Right renal pelvis (tissue), 4 donors: ENCODE measurements around the gene STK39. TPM values are rescaled to one million over a fixed set of nuclear protein-coding genes. Genes with fewer than 3 reads are reported as not detected.

Experiments
- DNase-seq, 4 donors: peaks; one replicate each; pipeline ENCODE4 v3.0.0-alpha.2; 2013; ENCODE audit warnings: low read depth in 4 of 4, low spot score in 3 of 4, missing footprints in 1 of 4
- polyA plus RNA-seq, 4 donors: library from polyadenylated mRNA; unstranded; fragments of 120-200 nt; gene quantifications; one replicate each; pipeline ENCODE4 v1.2.1, GENCODE V29; 2013; ENCODE audit not compliant: insufficient read length in 4 of 4

Gene STK39
- polyA plus RNA-seq, 4 donors = 31.2 to 39.8 (median 38.6) TPM

DNA sequence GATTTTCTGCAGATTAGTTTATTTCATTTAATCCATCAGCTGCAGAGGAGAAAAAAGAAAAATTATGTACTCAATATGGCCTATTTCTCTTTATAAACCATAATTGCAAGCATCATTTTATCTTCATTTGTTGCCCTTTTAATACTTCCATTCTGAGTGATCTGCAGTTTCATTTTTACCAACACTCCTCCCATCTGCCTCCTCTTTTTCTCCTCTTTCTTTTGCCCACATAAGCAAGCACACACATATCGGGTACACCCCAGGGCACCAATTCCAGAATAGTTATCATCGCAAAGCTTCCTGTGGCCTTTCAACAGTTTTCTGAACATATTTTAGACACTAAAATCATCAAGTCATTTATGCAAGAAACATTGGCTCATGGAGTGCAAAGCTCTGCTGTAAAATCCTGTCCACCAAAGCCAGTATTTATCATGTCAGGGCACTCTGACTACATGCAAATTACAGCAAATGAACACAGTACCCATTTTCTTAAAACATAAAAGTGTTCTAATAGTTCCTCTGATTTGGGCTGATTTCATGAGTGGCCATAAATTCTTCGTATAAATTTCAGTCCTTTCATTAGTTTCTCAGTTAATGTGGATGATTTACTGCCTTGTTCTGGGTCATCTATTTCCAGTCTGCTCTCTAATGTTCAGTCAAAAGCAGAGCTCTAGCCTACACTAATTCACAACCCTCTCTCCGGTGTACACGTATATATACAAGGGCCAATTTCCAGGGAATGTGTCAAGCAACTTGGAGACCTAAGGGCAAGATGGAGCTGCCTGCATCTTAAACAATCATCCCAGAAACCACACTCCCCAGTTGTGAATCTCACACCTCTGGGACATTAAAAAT, 281.3 kb downstream of the STK39 start:
- DNase-seq = no peak

DNA sequence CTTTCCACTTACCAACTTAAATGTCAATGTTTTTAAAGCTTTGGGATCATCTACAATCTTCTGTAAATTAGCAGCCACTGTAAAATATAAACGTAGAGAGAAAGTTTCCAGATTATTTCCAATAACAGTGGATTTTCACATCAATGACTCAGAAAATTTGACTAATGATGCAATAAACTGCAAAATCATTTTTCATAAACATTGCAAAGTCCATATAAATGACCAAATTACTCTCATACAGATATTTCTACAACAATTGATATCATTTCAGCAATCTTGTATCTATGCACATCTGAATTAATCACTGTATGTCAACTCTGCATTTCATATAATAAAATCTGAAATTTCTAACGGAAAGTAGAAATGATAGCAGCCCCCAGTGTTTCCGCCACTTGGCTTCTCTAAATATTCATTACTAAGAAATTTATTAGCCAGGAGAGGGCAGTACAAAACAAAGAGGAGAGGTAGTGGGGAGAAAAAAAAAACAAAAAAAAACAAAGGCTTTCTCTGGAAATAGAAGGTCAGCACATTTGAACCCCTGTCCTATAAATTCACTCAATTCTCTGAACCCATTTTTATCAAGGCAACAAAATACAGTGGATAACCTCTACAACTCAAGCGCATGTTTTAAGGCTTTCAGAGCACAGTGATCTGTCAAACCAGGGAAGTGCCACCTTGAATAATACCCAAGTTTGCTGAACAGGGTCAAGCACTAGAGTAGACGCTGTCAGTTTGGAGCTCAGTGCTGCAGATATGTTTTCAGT, 282.6 kb downstream of the STK39 start:
- no peak for DNase-seq

DNA sequence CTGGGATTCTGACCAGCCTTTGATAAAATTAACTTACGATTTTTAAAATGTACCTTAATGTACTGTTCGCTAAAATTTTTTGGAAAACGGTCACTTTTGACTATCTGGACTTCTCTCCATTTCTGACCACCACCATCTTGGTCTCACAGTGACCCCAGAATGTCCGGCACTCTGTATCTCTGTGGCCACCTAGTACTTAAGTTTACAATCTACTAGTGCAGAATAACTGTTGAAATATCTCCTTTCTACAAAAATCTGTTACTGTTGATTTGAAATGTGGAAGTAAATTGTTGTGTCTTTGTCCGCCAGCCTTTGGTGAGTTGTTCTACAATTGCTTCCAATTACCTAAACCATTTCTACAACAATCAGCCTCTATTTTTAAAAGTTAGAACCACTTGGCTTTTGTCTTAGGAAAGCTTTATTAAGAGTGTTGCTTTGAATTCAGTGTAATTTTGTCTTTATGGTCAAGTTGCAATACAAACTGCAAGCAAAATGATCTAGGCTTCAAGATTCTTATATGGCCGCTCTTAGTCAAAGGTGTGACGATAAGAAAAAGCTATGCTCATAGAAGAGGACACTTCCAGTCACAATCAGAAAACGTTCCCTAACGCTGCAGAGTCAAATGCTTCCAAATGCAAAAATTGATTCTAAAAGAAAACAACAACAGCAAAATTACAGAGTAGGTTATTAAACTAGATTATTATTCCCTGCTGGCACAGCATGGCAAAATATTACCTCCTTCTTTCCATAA, 283.3 kb downstream of the STK39 start:
- no peak for DNase-seq

DNA sequence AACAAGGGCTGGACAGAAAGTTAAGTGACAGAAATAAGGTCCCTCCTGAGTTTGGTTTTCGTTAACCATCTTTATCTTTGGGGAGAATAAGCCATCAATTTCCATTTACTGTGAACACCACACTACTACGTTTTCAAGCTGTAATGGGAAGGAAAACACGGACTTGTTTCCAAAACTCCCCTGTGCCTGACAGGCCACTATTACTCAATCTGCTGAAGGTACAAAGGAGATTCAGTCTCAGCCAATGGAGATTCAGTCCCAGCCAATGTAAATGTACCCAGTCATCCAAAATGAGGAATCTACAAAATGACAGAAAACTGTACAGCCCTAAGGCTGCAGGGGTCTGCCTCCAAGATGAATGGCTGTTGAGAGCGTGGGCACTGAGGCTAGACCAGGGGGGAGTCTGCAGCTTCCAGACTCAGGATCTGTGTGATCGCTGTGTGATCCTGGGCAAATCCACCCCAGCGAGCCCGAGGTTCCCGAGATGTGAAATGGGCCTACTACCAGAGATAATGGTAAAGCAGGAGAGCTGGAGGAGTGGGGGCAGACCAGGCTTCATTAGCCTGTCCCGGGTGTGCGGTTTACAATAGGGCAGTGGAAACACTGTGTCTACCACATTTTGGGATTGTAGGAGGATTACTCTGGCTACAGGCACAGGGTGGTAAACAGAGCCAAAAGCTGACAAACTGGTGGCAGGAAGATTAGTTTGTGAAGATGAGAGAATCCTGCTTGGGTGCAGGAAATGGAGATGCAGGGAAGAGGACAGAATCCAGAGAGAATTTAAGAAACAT, 284.8 kb downstream of the STK39 start:
- no peak for DNase-seq

DNA sequence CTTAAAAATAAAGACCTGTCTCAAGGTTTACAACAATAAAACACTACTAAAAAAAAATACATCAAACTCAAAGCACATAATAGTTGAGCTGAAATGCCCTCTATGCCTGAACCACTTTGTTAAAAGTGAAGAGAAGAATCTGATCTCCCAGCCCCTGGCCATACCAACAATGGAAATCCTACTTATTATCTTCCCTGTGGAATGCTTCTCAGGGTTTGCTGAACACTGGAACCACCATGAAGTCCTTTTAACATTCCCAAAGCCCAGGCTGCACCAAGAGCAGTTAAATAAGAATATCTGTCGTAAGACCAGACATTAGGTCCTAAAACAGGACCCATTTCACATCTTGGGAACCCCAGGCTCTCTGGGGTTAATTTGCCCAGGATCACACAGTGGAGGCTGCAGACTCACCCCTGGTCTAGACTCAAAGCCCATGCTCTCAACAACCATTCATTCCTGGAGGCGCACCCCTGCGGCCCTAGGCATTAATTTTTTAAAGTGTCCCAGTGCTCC, 285.8 kb downstream of the STK39 start:
- DNase-seq = no peak

DNA sequence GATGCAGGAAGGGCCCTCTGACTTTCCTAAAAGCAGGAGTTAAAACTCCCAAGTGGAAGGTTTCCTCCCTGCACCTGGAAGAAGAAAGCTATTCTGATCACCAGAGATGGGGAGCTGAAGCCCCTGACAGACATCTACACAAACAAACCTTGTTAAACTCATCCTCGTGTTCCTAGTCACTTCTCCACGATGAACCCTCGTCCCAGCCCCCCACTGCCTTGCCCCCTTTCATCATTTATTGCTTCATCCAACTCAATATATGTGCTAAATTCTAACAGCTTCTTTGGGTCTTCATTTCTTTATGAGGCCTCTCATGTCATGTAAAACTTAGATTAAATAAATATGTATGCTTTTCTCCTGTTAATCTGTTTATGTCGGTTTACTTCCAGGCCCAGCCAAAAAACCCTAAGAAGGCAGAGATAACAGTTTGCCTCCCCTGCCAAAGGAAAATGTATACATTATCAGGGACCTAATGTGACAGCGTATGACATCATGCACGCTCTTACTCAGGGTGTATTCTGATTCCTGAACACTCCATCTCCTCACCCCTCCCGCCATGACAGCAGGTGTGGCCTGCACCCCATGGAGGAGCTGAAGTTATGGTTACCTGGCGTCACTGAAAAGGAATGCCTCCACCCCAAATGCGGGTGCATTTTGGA, 287.2 kb downstream of the STK39 start:
- DNase-seq = no peak

DNA sequence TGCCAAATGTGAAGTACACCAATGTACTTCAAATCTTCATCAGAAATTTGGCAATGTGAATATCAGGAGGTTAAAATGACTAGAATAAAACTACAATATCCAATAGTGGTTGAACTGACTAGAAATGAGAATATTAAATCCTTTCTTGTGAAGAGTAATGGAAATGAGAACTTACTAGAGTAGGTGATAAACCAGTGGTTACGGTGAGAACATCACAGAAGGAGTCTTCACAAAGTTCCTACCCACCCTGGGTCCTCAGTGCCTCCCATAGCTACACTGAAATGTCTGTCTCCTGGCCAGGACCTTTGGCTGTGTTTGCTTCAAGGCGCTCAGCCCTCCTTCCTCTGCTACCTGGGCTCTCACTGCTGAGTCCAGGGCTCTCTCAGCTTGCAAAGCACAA, 289.7 kb downstream of the STK39 start:
- no peak for DNase-seq

DNA sequence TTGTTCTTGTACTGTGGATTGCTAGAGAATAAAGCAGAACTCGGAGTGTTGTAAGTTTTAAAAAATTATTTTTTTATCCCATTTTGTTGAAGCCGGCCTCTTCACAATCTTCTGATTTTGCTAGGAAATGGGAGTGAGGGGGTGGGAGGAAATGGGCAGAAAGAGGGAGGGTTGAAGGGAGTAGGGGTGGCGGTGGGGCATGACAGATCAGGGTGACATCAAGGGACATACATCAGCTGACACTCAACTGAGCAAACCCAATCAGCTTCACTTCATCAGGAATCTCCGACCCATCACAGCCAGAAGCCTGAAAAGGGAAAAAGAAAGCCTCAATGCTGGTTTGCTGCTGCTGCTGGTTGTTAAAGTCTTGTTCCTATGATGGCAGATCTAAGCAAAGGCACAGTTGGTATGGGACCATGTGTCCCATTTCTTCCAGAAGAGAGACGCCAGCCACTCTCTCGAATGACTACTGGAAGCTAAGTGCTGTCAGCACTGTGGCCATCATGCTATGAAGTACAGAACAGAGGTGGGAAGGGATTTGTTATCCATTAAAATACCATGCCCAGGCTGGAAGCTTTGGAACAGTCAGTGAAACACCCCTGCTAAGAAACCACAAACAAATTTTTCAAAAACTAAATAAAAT, 292.0 kb downstream of the STK39 start:
- no peak for DNase-seq

DNA sequence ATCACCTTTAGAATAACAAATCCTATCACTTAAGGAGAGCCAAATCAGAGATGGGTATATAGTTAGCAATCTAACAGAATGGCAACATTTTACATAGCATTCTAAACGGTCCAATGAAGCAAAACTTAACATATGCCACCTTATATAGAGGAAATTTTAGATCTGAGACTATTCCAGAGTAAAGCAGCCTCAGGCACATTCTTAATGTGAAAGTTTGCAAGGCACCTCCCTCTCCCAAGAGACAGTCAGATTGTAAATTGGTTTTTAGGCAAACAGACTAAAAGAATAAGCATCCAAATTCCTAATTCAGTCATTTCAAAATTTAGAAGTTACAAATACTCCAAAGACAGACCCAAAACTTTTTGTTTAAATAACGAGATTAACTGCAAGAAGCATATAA, 292.9 kb downstream of the STK39 start:
- no peak for DNase-seq

DNA sequence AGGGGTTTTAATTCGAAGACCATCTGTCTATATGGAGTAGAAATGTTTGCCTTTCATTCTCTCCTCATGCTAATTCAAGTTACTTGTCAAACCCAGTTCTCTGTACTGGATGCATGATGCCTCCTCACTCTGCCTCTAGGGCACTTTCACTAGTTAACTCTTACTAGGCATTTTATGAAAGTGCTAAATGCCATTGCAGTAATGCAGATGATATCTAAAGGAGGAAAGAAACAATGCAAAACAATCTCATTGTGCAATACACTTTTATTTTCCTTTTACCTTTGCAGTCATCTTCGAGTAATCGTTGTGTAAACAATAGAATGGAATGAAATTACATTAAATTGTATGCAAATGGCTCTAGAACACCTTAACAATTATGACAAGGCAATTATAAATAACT, 293.6 kb downstream of the STK39 start:
- no peak for DNase-seq

DNA sequence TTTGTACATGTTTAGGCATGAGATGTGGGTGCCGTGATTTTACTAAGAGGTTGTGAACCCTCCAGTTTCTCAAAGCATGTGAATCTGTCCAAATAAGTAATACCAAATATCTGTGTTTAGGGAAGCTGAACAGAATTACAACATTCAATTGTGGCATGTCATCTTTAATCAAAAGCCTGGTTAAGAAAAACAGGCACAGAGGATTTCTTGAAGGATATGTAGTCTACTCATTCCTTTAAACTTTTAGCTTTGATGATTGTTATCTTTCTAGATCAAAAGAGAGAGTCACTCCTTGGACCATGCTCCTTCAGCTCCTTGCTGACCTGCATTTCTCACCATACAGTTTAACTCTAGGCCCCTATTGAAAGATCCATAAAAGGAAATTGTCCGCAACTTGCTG, 296.8 kb downstream of the STK39 start:
- no peak for DNase-seq

DNA sequence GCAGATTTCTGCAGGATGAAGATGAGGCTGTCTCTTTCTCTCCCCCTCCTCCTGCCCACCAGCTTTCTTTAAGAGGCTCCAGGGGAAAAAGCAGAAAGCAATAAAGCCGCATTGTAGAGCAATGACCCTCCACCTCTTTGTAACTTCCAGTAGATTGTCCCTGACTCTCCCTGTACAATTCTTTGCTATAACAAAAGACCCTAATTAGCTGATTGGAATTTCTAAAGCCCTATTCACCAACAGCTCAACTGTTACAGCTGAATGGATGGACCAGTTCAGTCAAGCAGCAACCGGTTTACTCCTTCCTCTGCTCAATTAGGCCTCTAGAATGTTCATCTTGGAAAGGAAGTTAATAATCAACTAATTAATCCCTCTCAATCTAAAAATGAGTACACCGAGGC, 301.0 kb downstream of the STK39 start:
- DNase-seq = no peak

DNA sequence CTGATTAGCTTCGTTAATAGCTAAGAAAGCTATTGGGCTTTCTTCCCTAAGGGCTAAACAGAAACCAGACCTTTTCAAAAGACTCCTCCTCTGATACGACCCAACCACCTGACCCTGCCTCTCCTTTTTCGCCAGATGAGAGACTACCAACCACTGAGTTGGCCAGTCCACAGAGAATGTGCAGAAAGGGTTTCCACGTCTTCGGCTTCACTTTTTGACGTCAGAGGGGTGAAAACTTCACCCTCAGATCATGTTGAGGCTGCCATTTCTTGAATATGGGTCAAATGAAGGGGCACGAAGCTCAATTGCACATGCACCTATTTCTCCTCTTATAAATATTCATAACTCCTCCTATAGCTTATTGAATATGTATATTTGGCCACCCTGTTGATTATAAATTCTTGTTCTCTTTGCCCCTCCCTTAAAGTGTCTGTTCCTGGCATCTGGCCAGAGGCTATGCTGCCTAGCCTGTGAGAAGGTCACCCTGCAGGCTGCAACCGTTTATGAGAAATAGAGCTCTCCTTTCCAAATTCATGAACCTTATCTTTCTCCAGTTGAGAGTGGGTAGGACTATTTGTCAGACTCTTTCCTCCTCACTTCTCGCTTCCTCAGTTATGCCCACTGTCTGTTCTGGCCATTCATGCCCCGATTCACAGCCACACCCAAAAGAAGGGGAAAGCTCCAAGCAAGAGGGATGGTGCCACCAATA, 301.6 kb downstream of the STK39 start:
- DNase-seq = no peak

DNA sequence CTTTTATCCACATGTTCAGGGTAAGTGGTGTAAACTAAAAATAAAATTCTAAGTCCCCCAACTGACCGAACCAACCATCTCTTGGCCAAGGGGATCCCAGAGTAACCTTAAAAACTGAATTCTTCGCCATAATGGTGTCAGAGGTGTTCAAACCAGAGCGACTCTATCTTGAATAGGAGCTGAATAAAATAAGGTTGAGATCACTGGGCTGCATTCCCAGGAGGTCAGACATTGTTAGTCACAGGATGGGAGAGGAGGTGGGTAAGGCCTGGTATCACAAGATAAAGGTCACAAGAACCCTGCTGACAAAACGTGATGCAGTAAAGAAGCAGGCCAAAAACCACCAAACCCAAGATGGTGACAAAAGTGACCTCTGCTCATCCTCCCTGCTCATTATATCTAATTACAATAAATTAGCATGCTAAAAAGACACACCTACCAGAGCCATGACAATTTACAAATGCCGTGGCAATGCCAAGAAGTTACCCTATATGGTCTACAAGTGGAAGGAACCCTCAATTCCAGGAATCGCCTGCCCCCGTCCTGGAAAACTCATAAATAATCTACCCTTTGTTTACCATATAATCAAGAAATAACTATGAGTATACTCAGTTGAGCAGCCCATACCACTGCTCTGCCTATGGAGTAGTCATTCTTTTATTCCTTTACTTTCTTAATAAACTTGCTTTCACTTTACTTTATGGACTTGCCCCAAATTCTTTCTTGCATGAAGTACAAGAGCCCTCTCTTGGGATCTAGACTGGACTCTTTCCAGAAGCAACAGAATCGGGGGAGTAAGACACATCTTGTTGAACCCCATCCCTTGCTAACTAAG, 302.4 kb downstream of the STK39 start:
- no peak for DNase-seq

DNA sequence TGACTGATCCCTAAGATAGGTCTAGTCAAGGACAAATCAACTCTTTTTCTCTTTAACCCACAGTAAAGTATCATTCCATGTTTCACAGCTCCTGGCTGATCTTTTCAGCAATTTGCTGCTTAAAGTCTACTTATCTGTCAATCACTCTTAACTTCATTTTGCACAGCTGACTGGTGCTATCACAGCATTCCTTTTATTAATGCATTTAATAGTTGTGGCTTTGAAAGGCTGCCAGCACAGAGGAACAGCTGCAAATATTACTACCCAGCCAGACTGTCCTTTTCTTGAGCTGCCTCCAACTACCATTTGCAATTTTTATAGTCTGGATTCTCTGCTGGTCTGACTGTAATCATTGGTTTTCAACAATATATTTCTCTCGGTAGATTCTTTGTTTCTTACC, 303.5 kb downstream of the STK39 start:
- no peak for DNase-seq

DNA sequence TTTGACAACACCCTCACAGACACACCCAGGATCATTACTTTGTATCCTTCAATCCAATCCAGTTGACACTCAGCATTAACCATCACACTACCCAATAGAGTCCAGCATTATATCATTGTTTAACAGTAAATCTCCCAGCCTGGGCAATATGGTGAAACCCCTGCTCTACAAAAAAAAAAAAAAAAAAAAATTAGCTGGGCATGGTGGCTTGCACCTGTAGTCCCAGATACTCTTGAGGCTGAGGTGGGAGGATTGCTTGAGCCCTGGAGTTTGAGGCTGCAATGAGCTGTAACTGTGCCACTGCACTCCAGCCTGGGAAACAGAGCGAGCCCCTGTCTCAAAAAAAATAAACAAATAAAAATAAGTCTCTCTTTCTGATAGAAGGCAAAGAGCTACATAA, 304.0 kb downstream of the STK39 start:
- no peak for DNase-seq

DNA sequence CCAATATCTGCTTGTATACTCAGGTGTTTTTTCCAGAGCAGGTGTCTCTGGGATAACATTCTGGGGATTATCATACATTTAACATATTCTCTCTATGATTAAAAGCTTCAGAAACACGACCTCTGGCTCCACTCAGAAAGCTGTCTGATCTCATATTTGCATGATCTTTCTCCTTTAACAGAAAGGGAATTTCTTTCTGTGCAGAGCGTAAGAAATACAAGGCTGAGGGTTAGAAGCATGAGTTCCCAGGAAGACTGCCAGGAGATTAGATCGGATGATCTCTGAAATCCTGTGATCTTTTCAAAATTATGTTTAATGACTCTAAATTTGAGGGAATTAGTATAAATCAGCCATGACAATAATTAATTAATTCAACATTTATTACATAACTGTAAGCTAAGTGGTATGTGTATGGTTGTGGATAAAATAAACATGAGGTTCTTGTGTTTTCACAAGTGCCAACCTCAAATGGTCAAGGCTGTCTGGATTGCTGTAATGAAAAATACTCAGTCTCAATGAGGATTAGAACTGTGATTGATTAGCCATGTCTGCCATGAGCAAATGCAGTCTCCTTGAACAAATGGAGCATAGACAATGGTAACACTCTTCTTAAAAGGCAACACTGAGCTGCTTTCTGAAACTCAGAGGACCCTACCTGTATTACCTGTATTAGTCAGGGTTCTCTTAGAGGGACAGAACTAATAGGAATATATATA, 304.9 kb downstream of the STK39 start:
- no peak for DNase-seq
